ENCODE results near the gene STARD13. TPM values are rescaled to one million over a fixed set of nuclear protein-coding genes. Genes with fewer than 3 reads are reported as not detected.

Gene STARD13
- total RNA-seq, 1 experiment from 2014 or later, result 2.1 TPM

- Histone ChIP-seq H2BK5ac (ENCODE audit: insufficient read length, low read length) (no peak overlapping the region), H2BK20ac (ENCODE audit: low read depth, low read length, poor library complexity, severe bottlenecking) (no peak overlapping the region), H3K27me3 (ENCODE audit: insufficient read depth, low read length) (peaks cover 2% of the 10 kb centered on the region; the same call in 1 of the 2 replicates), H2AFZ (ENCODE audit: low read length) (no peak overlapping the region), H3K9ac (ENCODE audit: extremely low read depth, insufficient read length, low read length) (no peak overlapping the region), H3K4me2 (ENCODE audit: insufficient read depth, insufficient read length, low read length) (no peak overlapping the region), H3K27ac (ENCODE audit: insufficient read length, low read depth, low read length) (no peak overlapping the region), H3K14ac (ENCODE audit: insufficient read depth, low read length) (no peak overlapping the region), H3K56ac (ENCODE audit: insufficient read length, low read depth, low read length) (no peak overlapping the region), H3T11ph (ENCODE audit: low read length) (no peak overlapping the region), H3K4me1 (ENCODE audit: insufficient read depth, low read length) (peaks cover 2% of the 10 kb centered on the region; the same call in 1 of the 2 replicates), H3K9me3 (ENCODE audit: control insufficient read depth, low read depth, low read length) (no peaks in the 10 kb centered on the region), H3K23ac (ENCODE audit: insufficient read length, low read depth, low read length) (no peak overlapping the region), H2BK15ac (ENCODE audit: low read depth, low read length) (no peak overlapping the region), H4K91ac (ENCODE audit: insufficient read length, low read depth, low read length) (no peak overlapping the region), H2BK120ac (ENCODE audit: low read depth, low read length, poor library complexity, severe bottlenecking) (no peak overlapping the region), H2AK5ac (ENCODE audit: insufficient read length, low read length) (no peak overlapping the region), H4K8ac (replicated peaks; ENCODE audit: insufficient read length, low read depth, low read length) (no peak overlapping the region), H3K79me1 (ENCODE audit: insufficient read depth, low read depth, low read length, poor library complexity, severe bottlenecking) (no peaks in the 10 kb centered on the region), H2BK12ac (ENCODE audit: insufficient read length, low read depth, low read length) (no peak overlapping the region), H3K18ac (ENCODE audit: insufficient read length, low read depth, low read length) (no peak overlapping the region), H4K20me1 (ENCODE audit: control insufficient read depth, insufficient read depth, insufficient read length) (no peaks in the 10 kb centered on the region), H4K5ac (ENCODE audit: insufficient read length, low read depth, low read length) (no peak overlapping the region), H3K4ac (ENCODE audit: low read depth, low read length) (no peak overlapping the region), H3K23me2 (ENCODE audit: insufficient read length, low read depth, low read length, poor library complexity, severe bottlenecking) (no peaks in the 10 kb centered on the region), H3K79me2 (ENCODE audit: insufficient read depth, low read length) (no peaks in the 10 kb centered on the region)
- H3K4me1 Mint-ChIP-seq, result peaks cover 19 to 23% of the 10 kb centered on the region in 2 experiments
- H3K36me3 Mint-ChIP-seq (ENCODE audit: insufficient read depth in 1 of 3, low read depth in 3 of 3), result no peaks in the 10 kb centered on the region
- no peaks in the 10 kb centered on the region; a peak in 1 of 5 replicates for H3K9me3 Mint-ChIP-seq
- H3K27me3 Mint-ChIP-seq (ENCODE audit: low read depth), result peaks cover 89% of the 10 kb centered on the region
- no peak overlapping the region for H3K27ac Mint-ChIP-seq
- no peak for DNase-seq
- no peak for TF ChIP-seq CTCF (conservative IDR thresholded peaks at IDR 0.05)
- WGBS (ENCODE audit: extremely low coverage, insufficient read length, low lambda C conversion rate), result no CpG with 5 or more reads among the region's 1 CpG
- H3K4me3 Mint-ChIP-seq, result no peak overlapping the region
Measured at GRCh38 chr13:33179463-33179862, 106.1 kb downstream of the STARD13 start.

All from H9 (cell line).